Cortex of kidney (tissue), 1 donor: Measurements from ENCODE around the gene L3MBTL3.

Experiments
- DNase-seq: peaks from one replicate; lab custom pipeline; 2025; lab: John Stamatoyannopoulos, UW

The L3MBTL3 gene

GRCh38 chr6:130185658-130186057, 167.3 kb downstream of the L3MBTL3 start:
- no peak for DNase-seq

GRCh38 chr6:130187335-130188206, 169.2 kb downstream of the L3MBTL3 start:
- no peak for DNase-seq

DNA sequence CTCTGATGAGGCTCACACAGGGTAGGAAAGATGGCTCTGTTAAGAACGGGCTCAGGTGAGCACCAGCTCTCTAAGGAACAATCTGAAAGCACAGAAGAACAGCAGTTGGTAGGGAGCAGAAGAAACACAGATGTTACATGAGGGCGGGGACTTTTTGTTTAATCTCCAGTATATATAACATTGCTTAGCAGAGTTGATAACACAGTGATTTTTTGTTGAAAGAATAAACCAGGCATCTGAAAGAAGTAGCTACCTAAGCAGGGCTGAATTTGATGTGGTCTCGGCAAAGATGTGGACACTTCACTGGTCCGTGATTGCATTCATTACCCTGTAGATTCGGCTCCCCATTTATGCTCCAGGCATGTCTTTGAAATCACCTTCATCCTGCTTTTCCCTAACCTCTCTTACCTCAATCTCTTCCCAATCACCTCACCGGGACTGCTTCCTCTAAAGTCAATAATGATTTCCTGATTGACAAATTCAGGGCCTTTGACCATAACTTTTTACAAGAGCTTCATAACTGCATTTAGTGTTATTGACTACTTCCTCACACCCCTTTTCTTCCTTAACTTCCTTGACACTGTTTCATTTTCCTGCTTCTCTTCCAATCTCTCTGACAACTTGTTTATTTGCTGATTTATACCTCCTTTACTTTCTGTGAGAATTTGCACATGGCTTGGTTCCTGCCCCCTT, 170.0 kb downstream of the L3MBTL3 start:
- DNase-seq = no peak

DNA sequence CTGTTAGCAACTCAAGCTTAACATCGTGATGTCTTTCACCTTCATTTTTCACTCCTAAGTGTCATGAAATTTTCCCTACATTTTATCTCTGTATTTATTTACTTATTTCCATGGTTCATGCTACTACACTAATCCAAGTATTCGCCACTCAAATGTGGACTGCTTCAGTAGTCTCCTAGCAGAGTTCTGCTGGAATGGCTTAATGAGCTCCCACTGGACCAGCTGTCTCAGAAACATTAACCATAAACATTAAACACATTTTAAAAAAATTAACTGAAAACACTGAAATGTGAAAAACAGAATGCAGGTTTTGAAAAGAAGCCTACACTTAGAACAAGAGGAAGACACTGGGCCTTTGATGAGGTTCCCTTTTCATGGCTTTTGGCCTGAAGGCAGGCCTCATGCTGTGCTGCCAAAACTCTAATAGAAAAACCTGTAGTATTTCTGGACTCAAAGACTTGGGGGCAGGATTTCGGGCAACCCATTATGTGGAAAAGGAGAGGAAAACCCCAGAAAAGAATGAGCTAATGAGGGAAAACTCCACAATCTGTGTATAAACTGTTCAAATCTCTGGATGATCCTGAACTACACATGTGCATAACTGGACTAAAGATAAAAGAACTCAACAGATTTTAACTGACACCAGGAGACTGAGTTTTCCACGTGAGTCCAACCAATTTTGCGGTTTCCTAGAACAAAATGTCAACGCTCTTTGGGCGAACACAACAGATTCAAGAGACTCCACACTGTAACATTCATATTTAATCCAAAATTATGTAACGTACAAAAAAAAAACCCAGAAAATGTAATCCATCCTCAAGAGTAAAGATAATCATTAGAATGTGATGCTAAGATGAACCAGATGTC, 171.4 kb downstream of the L3MBTL3 start:
- DNase-seq = no peak
